ENCODE results near the gene SPATA22. TPM values are rescaled to one million over a fixed set of nuclear protein-coding genes. Genes with fewer than 3 reads are reported as not detected.
A peak's percentile ranks its signal among the peaks of the same experiment; 100 is the strongest.
"Not testable (repeated sequence)": the region's sequence is repeated elsewhere in the genome, so short reads cannot be mapped to it uniquely, and the experiment has no call there.

SPATA22 gene, protein sequence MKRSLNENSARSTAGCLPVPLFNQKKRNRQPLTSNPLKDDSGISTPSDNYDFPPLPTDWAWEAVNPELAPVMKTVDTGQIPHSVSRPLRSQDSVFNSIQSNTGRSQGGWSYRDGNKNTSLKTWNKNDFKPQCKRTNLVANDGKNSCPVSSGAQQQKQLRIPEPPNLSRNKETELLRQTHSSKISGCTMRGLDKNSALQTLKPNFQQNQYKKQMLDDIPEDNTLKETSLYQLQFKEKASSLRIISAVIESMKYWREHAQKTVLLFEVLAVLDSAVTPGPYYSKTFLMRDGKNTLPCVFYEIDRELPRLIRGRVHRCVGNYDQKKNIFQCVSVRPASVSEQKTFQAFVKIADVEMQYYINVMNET
- total RNA-seq = not detected in 2 replicates
- long read RNA-seq = 0 reads

DNA sequence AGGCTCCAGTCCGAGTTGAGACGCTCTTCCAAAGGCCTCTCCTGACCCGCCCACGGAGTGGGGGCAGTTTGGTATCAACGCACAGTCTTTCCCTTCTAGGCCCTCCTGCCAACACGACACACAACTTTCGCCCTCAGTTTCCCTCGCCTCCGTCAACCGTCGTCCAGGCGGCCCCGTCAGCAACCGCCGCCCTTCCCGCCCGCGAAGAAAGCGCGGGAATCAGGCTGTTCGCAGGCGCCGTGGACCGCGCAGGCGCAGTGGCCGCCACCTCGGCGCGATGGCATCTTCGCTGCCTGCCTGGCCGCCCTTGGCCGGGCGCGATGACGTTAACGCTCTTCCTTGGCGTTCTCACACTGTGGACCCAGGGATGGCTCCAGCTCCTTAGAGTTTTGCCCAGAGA lies at the start of gene SPATA22:
Gene SPATA22 (minus strand): TSS at position 221 of the 400 bp plus-strand sequence. CDS start 2,494 bp downstream, outside the sequence.
- peaks cover 3% of the 10 kb centered on the region for H3K9me3 Mint-ChIP-seq (ENCODE audit: low read depth)
- TF ChIP-seq, protein P1, sequence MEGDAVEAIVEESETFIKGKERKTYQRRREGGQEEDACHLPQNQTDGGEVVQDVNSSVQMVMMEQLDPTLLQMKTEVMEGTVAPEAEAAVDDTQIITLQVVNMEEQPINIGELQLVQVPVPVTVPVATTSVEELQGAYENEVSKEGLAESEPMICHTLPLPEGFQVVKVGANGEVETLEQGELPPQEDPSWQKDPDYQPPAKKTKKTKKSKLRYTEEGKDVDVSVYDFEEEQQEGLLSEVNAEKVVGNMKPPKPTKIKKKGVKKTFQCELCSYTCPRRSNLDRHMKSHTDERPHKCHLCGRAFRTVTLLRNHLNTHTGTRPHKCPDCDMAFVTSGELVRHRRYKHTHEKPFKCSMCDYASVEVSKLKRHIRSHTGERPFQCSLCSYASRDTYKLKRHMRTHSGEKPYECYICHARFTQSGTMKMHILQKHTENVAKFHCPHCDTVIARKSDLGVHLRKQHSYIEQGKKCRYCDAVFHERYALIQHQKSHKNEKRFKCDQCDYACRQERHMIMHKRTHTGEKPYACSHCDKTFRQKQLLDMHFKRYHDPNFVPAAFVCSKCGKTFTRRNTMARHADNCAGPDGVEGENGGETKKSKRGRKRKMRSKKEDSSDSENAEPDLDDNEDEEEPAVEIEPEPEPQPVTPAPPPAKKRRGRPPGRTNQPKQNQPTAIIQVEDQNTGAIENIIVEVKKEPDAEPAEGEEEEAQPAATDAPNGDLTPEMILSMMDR (IDR thresholded peaks at IDR 0.05; ENCODE audit: unreplicated experiment) = no peak
- no peak within 1 kb of the TSS for H3K27ac Mint-ChIP-seq
- H3K27me3 Mint-ChIP-seq = no peaks in the 10 kb centered on the region
- H3K4me3 Mint-ChIP-seq (ENCODE audit: low read depth) = no peak within 1 kb of the TSS
- peaks cover 1% of the 10 kb centered on the region for H3K36me3 Mint-ChIP-seq (ENCODE audit: insufficient read depth)
- no peak for DNase-seq (ENCODE audit: low spot score, unreplicated experiment)
- H3K4me1 Mint-ChIP-seq (ENCODE audit: low read depth) = peaks cover 17% of the 10 kb centered on the region

- H3K27me3 Mint-ChIP-seq; H3K4me3 Mint-ChIP-seq (ENCODE audit: low read depth); H3K27ac Mint-ChIP-seq; H3K4me1 Mint-ChIP-seq (ENCODE audit: low read depth); H3K9me3 Mint-ChIP-seq (ENCODE audit: low read depth); DNase-seq (ENCODE audit: low spot score, unreplicated experiment); H3K36me3 Mint-ChIP-seq (ENCODE audit: insufficient read depth): not testable (repeated sequence)
Measured at GRCh38 chr17:3519472-3519871, 47.9 kb upstream of the SPATA22 start.

DNA sequence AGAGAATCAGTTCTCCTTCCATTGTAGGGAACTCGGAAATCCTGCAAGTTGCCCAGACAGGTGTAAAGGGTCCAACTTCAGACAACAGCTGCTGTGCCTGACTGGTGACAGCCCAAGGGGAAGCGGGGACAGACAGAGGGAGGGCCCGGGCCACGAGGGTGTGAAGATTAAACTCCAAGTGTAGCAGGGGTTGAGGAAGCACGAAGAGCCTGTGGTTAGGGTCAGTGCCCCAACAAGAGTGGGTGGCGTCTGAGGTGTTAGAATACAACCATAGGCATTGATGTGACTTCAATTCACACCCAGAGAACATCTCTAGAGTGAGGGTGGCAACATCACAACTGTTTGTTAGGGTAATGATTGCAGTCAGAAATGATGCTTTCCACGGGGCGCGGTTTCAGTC lies 43.3 kb upstream of the SPATA22 start:
- Mint-ChIP-seq H3K9me3 (ENCODE audit: low read depth) (no peaks in the 10 kb centered on the region), H3K27me3 (no peaks in the 10 kb centered on the region), H3K27ac (no peak overlapping the region), H3K4me3 (ENCODE audit: low read depth) (no peak overlapping the region), H3K36me3 (ENCODE audit: insufficient read depth) (peaks cover 2% of the 10 kb centered on the region), H3K4me1 (ENCODE audit: low read depth) (peaks cover 10% of the 10 kb centered on the region)
- TF ChIP-seq, protein P1 (IDR thresholded peaks at IDR 0.05; ENCODE audit: unreplicated experiment) = no peak
- no peak for DNase-seq (ENCODE audit: low spot score, unreplicated experiment)

DNA sequence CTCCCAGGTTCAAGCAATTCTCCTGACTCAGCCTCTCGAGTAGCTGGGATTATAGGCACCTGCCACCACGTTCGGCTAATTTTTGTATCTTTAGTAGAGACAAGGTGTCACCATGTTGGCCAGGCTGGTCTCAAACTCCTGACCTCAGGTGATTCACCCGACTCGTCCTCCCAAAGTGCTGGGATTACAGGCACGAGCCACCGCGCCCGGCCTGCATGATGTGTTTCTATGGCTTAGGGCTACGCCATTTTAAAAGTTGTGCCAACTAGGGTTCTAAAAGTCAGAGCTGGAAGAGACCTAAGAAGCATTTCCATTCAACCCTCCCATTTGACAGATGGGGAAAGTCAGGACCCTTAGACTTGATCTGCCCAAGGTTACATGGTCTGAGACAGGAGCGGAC lies 42.5 kb upstream of the SPATA22 start:
- H3K4me1 Mint-ChIP-seq (ENCODE audit: low read depth) = peaks cover 10% of the 10 kb centered on the region
- H3K4me3 Mint-ChIP-seq (ENCODE audit: low read depth); H3K9me3 Mint-ChIP-seq (ENCODE audit: low read depth); H3K27me3 Mint-ChIP-seq; DNase-seq (ENCODE audit: low spot score, unreplicated experiment); H3K36me3 Mint-ChIP-seq (ENCODE audit: insufficient read depth): not testable (repeated sequence)
- peak overlapping the region; percentile 18 for H3K27ac Mint-ChIP-seq

- peaks cover 3% of the 10 kb centered on the region for H3K9me3 Mint-ChIP-seq (ENCODE audit: low read depth)
- TF ChIP-seq, protein P1 (IDR thresholded peaks at IDR 0.05; ENCODE audit: unreplicated experiment) = no peak
- no peak for DNase-seq (ENCODE audit: low spot score, unreplicated experiment)
- no peak overlapping the region for H3K4me3 Mint-ChIP-seq (ENCODE audit: low read depth)
- H3K36me3 Mint-ChIP-seq (ENCODE audit: insufficient read depth) = peaks cover 2% of the 10 kb centered on the region
- H3K27me3 Mint-ChIP-seq = no peaks in the 10 kb centered on the region
- H3K27ac Mint-ChIP-seq = peak overlapping the region; percentile 87
- peaks cover 10% of the 10 kb centered on the region for H3K4me1 Mint-ChIP-seq (ENCODE audit: low read depth)
Measured at GRCh38 chr17:3513305-3514035, 41.9 kb upstream of the SPATA22 start.

DNA sequence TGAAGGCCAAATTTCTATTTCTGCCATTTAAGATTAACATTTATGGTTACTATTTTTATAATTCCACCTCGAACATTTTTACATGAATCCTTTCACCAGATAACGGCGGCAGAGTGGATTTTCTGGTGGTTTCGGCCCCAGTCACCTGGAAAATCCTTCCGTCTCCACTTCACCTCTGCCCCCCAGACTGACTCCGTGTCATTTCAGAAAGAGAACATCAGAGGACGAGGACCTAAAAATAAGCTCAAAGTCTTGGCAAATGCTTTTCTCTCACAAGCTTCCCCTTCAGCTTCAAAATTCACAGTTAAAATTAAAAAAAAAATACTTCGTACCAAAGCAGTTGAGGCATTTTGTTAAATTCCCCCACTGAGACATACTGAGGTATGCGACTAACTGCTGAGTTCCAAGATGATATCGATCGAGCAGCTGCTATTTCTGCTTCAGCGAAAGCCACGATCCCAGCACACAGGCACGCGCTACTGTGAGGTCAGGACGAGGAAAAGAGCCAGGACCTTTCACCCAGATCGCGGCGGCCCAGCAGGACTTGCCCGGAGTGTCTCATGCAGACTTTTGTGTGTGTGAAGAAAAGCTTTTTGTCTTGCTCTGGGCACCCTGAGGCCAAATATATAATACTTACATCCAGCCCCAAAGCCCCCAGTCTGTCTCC lies 41.0 kb upstream of the SPATA22 start:
- Mint-ChIP-seq H3K27ac (peak overlapping the region; percentile 87), H3K4me3 (ENCODE audit: low read depth) (no peak overlapping the region)
- DNase-seq (ENCODE audit: low spot score, unreplicated experiment) = no peak

More for the DNA sequence above, 41.0 kb upstream of the SPATA22 start:
- Mint-ChIP-seq H3K4me1 (ENCODE audit: low read depth) (peaks cover 10% of the 10 kb centered on the region), H3K27me3 (no peaks in the 10 kb centered on the region), H3K36me3 (ENCODE audit: insufficient read depth) (no peaks in the 10 kb centered on the region), H3K9me3 (ENCODE audit: low read depth) (peaks cover 3% of the 10 kb centered on the region)
- TF ChIP-seq, protein P1 (IDR thresholded peaks at IDR 0.05; ENCODE audit: unreplicated experiment) = no peak
